ENCODE results near the gene COL24A1.
"Not testable (repeated sequence)": the region's sequence is repeated elsewhere in the genome, so short reads cannot be mapped to it uniquely, and the experiment has no call there.

COL24A1 gene

DNA sequence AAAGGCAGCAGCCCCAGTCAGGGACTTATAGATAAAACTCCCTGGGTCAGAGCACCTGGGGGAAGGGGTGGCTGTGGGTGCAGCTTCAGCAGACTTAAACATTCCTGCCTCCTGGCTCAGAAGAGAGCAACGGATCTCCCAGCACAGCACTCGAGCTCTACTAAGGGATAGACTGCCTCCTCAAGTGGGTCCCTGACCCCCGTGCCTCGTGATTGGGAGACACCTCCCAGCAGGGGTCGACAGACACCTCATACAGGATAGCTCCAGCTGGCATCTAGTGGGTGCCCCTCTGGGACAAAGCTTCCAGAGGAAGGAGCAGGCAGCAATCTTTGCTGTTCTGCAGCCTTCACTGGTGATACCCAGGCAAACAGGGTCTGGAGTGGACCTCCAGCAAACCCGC lies 84.1 kb downstream of the COL24A1 start:
- not testable (repeated sequence) for DNase-seq (ENCODE audit: low read depth)

DNA sequence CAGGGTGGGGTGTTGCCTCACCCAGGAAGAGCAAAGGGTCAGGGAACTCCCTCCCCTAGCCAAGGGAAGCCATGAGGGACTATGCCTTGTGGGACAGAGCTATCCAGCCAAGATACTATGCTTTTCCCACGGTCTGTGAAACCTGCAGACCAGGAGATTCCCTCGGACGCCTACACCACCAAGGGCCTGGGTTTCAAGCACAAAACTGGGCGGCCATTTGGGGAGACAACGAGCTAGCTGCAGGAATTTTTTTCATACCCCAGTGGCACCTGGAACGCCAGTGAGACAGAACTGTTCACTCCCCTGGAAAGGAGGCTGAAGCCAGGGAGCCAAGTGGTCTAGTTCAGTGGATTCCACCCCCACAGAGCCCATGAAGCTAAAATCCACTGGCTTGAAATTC lies 84.7 kb downstream of the COL24A1 start:
- DNase-seq (ENCODE audit: low read depth), result not testable (repeated sequence)

DNA sequence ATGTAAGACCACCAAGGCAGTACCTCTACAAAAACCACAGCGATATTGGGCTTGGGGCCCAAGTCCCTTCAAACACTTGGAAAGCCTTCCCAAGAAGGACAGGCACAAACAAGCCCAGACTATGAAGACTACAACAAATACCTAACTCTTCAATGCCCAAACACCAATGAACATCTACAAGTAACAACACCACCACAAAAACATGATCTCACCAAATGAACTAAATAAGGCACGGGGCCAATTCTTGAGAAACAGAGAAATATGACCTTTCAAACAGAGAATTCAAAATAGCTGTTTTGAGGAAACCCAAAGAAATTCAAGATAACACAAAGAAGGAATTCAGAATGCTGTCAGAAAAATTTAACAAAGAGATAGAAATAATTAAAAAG lies 86.8 kb downstream of the COL24A1 start:
- no peak for DNase-seq (ENCODE audit: low read depth)

DNA sequence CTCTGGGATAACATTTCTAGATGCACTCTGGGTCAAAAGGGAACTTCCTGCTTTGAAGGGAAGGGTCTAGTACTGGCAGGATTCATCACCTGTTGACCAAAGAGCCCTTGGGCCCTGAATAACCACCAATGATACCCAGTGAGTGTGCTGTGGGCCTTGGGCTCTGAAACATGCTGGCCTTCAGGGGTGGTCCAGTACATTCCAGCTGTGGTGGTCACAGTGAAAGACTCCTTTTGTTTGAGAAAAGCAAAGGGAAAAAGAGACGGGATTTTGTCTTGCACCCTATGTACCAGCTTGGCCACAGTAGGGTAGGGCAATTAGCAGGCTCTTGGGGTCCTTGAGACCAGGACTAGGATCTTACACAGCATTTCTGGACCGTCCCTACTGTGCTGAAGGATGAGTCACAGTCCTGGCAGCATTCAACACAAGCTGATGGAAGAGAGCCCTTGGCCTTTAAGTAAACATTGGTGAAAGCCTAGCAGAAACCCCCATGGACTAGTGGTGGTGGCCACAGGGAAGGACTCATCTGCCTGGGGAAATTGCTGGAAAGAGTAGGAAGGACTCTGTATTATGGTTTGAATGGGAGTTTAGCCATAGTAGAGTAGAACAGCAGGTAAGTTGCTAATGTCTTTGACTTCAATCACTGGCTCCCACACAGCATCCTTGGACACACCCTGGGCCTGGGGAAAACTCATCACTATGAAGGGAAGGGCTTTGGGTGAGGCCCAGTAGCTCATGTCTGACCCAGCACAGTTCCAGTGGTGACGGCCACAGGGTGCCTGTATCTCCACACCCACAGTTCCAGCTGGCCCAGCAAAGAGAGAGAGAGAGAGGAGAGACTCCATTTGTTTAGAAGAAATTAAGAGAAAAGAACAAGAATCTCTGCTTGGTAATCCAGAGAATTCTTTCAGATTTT lies 87.5 kb downstream of the COL24A1 start:
- DNase-seq (ENCODE audit: low read depth), result no peak

DNA sequence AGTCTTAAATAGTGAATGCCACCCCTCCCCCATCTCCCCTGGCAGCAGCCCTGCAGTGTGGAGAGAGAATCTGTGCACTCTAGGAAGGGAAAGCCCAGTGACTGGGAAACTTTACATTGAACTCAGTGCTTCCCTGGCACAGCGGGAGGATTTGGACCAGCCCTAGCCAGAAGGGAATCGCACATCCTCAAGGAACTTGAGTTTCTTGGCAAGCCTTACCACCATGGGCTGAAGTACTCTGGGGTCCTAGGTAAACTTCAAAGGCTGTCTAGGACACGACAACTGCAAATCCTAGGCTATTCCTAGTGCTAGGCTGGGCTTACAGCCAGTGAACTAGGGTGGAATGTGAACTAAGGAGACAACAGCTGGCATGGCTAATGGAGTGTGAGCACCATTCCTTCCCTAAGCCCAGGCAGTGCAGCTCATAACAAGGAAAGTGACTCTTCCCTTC lies 88.3 kb downstream of the COL24A1 start:
- DNase-seq (ENCODE audit: low read depth), result no peak

DNA sequence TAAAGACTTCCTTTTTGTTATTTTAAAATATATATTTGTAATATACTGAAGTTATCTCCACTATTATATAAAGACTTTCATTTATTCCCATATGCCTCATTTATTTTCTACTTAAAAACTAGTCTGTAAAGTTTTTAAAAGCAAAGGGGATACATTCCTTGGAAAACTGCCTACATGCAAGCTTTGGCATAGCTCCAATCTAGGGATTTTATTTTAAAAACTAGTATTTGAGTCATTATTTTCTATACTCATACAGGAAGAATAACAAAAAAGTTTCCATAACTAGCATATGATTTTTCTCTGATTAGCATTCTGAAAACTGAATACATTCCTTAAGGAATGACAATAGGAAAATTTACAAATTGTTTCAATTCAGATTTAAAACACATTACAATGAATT lies 88.9 kb downstream of the COL24A1 start:
- no peak for DNase-seq (ENCODE audit: low read depth)

DNA sequence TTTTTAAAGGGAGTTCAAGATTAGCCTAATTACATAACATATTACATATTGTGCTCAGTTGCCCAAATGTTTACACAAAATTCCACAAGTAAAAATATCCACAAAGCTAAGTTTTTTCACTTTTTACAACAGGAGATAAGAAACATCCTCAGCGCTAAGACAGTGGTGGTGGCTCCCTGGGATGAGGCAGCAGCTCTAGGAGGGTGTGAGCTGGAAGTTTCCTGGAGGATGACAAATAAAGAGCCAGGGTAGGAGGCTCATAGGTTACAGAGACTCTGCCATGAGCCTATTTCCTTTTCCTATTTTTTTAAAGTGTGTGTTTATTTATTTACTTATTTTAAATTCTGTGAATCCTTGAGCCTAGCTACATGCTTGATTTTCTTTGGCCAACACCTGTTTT lies 91.7 kb downstream of the COL24A1 start:
- DNase-seq (ENCODE audit: low read depth), result no peak

DNA sequence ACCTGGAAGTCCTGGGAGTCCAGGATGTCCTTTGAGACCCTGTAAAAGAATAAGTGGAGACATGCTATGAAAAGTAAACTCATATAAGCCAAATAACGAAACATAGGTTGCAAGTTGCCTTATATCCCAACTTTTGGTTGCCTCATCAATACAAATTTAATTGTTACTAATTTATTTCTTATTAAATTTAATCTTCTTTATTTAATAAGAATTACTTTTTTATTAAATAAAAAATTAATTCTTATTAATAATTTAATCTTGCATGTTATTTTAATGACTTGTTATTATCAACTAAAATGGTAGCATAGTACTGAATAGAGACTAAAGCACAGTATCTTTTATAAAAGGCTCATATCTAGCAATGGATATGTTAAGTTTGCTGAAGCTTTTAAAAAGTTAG lies 92.9 kb downstream of the COL24A1 start:
- DNase-seq (ENCODE audit: low read depth), result no peak

DNA sequence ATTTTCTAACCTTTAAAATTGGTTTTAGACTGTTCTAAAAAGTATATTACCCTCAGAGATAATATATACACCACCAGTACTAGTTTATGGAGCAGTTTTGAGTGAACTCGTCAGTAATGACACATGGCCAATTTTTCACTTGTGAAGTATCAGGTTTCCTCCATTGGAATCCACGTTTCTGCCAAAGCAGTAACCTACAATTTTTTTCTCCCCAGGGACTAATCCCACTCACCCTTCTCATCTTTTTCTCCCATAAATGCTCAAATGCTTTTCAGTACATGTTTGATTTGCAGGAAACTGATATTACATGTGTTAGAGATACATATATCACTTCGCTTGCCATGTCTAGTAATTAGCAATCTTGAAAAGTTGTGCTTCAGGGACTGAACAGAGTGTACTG lies 94.1 kb downstream of the COL24A1 start:
- DNase-seq (ENCODE audit: low read depth), result no peak

DNA sequence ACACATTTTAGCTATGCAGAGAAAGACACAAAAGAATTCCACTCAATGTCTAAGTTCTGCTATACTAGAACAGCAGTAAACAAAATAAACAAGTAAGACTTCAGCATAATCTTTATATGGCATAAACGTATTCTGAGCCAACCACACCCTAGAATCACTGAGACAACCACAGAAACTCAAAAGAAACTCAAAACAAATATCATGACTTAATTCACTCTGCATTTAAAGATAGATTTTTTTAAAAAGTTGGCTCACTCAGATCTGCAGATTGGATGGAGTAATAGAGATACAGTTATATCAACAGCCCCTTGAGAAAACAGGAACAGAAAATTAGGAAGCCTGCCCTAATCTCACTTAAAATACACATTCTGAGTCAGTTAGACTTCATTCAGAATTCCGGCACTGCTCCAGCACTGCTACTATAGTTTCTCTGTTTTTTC lies 95.0 kb downstream of the COL24A1 start:
- no peak for DNase-seq (ENCODE audit: low read depth)

DNA sequence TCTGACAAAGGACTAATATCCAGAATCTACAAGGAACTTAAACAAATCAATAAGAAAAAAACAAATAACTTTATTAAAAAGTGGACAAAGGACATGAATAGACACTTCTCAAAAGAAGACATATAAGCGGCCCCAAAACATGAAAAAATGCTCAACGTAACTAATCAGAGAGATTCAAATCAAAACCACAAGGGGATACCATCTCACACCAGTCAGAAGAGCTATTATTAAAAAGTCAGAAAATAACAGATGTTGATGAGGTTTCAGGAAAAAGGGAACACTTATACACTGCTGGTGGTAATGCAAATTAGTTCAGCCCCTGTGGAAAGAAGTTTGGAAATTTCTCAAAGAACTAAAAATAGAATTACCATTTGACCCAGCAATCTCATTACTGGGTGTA lies 102.2 kb downstream of the COL24A1 start:
- no peak for DNase-seq (ENCODE audit: low read depth)

DNA sequence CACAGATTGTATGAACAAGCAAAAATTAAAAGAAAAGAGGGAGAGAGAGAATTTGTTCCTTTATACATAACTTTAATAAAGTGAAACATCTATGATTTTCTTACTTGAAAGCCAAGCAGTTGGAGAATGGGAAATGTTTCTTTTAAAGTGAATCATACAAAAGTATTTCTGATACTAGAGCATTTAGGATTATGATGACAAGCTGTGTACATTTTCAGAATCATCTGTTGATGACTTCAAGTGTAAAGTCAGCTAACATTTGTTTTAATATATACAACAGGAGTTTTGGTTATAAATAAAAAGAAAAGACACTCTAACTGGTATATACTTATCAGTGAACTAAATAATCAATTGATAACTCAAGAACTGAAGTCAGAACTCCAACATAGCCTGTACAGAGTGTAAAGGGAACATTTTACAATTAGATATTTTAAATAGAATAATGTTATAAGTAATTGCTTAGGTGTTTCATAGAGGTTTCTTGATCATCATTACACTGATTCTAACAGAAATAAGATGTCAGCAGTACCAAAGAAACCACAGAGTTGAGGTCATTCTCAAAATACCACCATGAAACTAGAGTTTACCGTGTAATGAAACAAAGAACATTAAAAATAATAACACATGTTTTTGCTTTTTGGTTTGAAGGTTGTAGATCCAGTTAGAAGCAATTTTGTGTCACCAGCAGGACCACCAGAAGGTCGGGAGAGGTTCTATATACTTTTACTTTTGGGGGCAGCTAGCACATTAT lies 103.4 kb downstream of the COL24A1 start:
- DNase-seq (ENCODE audit: low read depth), result no peak

DNA sequence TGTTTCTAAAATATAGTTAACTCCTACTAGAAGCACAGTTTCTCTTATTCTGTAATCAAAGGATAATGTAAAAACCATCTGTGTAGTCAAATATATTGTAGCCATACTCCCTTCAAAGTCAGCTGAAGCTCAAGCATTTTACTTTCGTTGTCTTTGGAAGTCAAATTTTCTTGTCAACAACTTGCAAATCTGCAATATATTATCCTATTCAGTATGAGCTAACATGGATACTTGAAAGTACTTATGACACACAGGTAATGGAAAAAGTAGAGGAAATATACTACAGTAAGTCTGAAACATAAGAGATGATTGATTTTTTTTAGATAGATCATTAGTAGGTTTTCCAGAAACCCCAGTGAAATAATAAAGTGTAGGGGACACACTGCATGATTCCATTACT lies 121.5 kb downstream of the COL24A1 start:
- DNase-seq (ENCODE audit: low read depth), result no peak

DNA sequence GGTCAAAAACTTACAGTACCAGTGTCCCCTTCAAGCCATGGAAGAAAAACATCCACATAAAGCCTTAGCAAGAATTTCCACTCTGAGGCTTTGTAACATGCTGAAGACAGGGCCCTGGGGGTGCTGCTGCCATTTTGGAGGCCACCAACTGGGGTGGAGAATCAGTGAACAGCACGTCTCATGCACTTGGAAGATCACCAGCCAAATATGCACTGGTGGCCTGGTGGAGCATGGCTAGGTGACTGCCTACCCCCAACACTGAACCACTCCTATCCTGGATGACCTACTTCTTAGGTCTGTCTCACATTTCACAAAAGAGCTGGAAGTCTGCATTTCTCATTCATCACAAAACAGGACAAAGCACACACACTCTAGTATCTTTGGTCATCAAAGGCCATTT lies 126.4 kb downstream of the COL24A1 start:
- DNase-seq (ENCODE audit: low read depth), result no peak

DNA sequence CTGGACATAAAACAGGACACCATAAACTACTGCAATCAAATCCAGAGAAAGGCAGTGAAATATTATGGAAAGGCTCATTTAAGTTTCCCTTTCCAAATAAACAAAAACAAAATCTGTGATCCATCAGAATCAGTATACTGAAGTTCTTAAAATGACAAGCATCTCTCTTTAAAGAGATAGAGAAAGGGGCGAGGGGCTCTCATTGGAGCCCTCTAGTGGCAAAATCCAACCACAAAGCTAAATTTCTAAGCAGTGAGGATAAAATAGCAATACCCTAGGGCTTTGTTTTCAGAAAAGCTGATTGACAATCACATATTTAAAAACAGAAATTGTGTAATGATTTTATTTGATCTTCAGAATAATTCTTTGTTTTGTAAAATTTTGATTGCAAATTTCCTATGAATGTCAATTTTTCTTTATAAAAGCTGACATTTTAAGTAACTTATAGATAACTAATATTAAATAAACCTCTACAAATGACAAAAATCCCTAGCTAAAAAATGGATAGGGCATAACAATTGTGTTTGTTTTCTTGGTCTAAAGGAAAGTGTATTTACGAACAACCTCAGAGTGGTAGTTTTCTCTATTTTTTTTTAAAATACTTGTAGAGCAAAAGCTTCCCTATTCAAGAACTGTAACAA lies 138.2 kb downstream of the COL24A1 start:
- no peak for DNase-seq (ENCODE audit: low read depth)

DNA sequence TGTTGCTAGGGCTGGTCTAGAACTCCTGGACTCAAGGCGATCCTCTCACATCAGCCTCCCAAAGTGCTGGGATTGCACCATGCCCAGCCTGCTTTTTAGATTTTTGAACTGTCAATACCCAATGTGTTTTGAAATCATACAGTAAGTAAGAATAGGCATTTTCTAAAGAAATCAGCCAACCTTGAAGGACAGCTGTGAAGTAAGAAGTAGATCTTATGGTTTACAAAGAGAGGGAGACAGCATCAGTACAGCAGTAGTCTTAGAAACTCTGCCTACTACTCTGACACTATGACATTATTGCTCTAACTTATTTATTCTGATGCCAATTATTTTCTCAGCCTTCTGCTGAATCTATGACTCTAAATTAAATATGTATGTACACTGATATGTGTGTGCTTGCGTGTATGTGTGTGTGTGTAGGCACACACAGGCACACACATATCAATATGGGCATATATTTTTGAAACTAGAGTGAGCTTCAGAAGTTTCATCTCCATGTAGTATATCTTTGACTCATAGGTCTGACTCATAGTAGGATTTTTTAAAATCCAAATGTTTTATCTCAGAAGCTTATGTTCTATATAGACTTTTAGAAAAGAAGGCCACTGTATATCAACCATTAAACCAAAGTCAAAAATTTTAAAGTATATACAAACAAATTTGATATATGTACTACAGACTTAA lies 140.4 kb downstream of the COL24A1 start:
- DNase-seq (ENCODE audit: low read depth), result no peak

DNA sequence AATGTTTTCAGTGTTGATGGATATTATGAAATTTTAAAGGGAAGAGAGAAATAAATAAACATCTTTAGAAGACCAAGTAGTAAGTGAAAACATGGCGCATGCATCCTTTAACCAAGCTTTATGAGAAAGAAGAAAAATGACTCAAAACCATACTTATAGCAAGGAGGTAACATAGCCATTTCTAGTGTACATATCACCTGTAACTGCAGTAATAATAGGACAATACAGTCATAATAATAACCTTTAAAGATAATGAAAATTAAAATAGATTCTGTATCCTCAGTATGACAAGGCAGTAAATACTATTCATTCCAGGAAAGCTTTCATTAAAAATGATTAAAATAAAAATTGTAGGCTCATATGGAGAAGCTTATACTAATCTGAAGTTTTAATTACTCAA lies 141.2 kb downstream of the COL24A1 start:
- no peak for DNase-seq (ENCODE audit: low read depth)

DNA sequence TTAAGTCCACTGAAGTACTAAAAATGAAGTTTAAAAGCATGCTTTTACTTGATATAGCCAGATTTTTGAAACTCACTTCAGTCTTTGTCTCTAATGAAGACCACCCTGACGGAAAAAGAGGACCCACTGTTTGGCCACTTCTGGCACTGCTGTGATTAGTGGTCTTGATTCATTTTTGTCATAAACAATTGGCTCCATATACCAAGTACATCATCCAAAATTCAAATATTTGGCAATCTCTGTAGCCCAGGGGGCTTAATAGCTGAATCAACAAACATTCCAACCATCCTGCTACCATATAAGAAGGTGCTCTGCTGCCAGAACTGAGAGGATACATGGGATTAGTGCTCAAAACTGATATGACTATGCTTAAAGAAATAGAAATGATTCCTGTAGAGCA lies 156.0 kb downstream of the COL24A1 start:
- no peak for DNase-seq (ENCODE audit: low read depth)

DNA sequence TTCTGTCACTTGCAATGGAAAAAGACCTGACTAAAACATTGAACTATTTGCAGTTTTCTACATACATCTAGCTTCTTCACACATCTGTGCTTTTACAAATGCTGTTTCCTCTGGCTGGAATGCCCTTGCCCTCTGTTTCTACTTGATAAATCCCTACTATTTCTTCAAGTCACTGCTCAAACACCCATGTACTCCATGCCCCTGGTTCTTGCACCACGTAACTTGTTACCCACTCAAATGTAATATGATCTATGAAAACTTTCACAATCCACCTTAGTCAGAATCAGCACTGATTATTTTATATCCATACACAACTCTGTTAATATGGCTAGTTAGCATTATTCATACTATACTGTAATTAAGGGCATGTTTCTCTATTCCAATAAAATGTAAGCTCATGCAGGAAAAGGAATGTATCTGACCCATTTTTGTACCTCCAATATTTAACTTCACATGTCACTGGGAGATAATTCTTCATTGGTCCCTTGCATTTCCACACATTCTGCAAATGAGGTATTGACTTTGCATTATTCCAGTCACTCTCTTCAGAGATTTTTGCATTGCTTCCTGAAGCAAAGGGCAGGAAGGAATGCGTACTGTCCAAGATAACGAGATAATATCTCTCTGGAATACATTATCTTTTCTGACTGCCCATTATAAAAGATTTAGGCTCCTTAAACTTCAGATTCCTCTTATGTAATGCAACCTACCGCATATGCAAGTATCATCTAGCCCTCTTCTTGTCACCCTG lies 158.3 kb downstream of the COL24A1 start:
- no peak for DNase-seq (ENCODE audit: low read depth)

DNA sequence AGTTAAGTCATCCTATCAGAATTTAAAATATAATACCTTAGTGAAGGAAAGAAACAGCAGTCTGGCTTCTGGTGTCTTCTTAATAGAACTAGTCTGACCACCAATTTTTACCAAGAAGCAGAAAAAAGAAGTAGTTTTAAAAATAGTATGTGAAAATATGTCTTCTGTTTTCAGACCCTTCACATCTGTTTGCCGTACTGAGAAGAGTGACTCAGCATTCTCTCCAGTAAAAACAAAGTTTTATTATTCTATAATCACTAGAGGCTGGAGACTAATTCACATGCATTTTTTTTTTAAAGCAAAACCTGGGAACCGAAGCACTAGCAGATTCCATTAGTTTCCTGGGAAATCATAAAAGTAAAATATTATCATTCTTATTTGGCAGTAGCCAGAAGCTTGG lies 163.8 kb downstream of the COL24A1 start:
- no peak for DNase-seq (ENCODE audit: low read depth)

DNA sequence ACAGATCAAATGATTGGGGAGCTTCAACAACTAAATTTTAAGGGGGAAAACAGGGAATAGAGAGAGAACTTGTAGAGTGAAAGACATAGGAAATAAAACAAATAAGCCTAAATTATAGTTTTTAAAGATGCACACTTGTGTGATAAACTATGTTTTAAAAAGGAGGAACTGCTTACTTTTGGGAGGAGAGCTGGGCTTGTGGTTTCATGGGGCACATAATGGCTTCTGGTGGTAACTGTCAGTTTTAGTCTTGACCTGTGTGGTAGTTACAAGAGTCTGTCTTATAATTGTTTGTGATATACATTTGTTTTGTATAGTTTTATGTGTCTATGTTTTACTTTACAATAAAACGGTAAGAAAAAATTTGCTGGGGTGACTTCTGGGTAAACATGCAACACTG lies 165.3 kb downstream of the COL24A1 start:
- DNase-seq (ENCODE audit: low read depth), result no peak

Measured in activated T-cell treated with anti-CD3 and anti-CD28 coated beads for 48 hours (primary cell).